Fibroblast of mammary gland (primary cell): ENCODE measurements around the gene CCNL2.
"Not testable (repeated sequence)": the region's sequence is repeated elsewhere in the genome, so short reads cannot be mapped to it uniquely, and the experiment has no call there.

Source experiments
- DNase-seq: peaks from one replicate; pipeline ENCODE4 v3.0.0-alpha.2; 2010; ENCODE audit warnings: low read depth
- H3K4me3 ChIP-seq: 2 replicates; pipeline ENCODE4 v1.5.1; 2011; ENCODE audit warnings: low read depth, mild to moderate bottlenecking, low read length, moderate library complexity; ENCODE audit not compliant: control insufficient read depth
- TF ChIP-seq, protein P1 (sequence below): conservative IDR thresholded peaks from 2 replicates; pipeline ENCODE4 v1.5.1; 2011; ENCODE audit warnings: low read depth, low read length, inconsistent platforms; ENCODE audit not compliant: control insufficient read depth, insufficient read depth

CCNL2 gene

DNA sequence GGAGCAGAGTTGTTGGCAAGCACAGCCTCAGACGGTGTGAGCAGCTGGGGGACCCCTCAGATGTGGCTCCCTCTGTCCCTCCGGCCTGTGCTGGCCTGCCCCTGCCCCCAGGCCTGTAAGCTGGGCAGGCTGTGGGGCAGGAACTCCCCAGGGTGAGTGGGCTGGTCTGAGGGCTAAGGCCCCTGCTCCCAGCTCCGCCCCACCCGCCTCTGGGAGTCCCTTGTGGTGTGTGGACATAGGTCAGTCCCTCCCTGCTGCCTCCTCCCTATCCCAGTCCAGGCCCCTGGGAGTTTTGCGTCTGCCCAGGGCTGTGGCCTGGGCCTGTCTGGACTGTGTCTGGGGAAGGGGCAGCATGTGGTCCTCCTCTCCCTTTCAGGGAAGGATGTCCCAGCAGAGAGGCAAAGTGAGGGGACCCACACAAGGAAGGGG is 32.7 kb upstream of the CCNL2 start:
- no peak overlapping the region for H3K4me3 ChIP-seq
- TF ChIP-seq, protein P1, sequence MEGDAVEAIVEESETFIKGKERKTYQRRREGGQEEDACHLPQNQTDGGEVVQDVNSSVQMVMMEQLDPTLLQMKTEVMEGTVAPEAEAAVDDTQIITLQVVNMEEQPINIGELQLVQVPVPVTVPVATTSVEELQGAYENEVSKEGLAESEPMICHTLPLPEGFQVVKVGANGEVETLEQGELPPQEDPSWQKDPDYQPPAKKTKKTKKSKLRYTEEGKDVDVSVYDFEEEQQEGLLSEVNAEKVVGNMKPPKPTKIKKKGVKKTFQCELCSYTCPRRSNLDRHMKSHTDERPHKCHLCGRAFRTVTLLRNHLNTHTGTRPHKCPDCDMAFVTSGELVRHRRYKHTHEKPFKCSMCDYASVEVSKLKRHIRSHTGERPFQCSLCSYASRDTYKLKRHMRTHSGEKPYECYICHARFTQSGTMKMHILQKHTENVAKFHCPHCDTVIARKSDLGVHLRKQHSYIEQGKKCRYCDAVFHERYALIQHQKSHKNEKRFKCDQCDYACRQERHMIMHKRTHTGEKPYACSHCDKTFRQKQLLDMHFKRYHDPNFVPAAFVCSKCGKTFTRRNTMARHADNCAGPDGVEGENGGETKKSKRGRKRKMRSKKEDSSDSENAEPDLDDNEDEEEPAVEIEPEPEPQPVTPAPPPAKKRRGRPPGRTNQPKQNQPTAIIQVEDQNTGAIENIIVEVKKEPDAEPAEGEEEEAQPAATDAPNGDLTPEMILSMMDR, result no peak
- DNase-seq, result no peak

DNA sequence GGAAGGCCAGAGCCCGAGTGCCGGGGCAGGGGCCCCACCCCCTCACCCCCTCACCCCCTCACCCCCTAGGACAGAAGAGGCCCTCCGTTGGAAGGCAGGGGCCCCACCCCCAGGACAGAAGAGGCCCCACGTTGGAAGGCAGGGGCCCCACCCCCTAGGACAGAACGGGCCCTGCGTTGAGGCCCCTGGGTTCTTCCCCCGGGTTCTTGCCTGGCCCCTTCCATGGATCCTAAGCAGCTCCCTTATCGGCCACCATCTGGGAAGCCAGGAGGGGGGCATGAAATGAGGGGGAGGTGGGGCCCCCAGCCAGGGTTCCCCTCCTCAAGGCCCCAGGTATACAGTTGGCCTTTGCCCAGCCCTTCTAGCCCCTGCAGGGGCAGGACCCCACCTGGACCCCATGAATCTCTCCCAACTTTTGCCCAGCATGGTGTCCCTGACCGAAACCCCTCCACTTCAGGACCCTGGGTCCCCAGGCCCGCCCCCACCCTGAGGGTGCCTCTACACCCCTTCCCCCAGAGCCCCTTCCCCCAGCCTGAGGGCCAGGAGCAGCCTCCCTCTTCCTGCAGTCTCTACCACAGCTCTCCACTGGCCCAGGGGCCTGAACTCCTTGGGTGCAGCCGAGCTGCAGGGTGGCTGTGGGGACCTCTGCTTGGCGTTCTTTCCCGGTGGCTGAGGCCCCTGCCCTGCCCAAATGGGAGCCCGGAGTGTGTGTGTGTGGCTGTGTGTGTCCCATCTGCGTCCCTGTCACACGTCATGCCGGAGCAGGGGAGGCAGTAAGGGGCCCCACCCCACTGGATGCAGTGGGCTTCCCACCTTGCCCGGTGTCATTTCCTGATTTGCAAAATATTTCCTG is 32.1 kb upstream of the CCNL2 start:
- TF ChIP-seq, protein P1, result no peak
- H3K4me3 ChIP-seq, result no peak overlapping the region
- no peak for DNase-seq

DNA sequence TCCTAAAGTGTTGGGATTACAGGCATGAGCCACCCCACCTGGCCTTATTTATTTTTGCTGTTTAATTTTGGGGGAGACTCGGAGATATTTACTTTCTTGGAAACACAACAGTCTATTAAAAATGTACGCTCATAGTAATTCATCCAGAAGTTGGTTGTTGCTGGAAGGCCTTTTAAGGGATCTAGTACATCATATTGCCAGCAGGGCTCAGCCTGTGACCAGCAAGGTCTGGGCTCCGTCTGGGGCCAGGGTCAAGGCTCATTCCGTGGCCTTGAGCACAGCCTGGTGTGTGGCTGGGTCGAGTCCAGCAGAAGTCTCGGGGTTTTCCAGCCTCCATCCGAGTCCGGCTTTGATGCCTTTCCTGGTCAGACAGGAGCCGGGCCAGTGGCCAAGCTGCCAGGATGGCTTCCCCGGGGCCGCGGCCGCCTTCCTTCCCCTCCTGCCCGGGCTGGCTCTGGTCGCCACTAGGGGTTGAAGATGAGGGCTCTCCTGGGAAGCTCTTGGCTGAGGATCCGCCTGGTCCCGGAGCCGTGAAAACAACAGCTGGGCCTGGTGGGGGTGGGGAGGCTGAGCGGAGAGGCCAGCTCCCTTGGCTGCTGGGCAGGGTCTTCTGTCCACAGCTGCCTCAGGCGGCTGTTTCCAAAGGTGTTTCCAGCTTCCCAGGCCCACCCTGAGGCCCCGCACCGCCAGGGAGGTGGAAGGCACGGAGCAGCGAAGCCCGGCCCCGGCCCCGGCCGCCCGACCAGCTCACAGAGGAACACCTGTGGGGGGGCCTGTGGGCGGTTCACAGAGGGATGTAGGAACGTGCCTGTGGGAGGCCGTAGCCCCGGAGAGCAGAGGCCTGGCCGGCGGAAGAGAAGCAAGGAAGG is 31.2 kb upstream of the CCNL2 start:
- DNase-seq, result peak; percentile 51
- TF ChIP-seq, protein P1, result peak; percentile 18
- H3K4me3 ChIP-seq, result no peak overlapping the region

DNA sequence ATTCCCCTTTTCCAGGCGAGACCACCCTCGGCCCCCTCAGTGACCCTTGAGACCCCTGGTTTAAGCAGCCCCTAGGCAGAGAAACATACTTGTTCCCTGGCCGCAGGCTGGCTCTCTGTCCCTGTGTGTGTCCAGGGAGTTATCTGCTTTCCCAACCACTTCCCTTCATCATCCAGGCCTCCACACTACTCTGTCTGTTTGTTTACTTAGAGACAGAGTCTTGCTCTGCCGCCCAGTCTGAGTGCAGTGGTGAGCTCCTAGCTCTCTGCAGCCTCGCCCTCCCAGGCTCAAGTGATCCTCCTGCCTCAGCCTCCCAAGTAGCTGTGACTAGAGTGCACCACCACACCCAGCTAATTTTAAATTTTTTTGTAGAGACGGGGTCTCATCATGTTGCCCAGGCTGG is 30.5 kb upstream of the CCNL2 start:
- TF ChIP-seq, protein P1, result no peak
- no peak overlapping the region for H3K4me3 ChIP-seq
- no peak for DNase-seq

DNA sequence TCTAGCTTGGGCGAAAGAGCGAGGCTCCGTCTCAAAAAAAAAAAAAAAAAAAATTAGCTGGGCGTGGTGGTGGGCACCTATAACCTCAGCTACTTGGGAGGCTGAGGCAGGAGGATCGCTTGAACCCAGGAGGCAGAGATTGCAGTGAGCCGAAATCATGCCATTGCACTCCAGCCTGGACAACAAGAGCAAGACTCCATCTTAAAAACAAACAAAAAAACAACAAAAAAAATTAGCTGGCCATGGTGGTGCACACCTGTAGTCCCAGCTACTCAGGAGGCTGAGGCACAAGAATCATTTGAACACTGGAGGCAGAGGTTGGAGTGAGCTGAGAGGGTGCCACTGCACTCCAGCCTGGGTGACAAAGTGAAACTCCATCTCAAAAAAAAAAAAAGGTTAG is 29.8 kb upstream of the CCNL2 start:
- not testable (repeated sequence) for H3K4me3 ChIP-seq, DNase-seq

DNA sequence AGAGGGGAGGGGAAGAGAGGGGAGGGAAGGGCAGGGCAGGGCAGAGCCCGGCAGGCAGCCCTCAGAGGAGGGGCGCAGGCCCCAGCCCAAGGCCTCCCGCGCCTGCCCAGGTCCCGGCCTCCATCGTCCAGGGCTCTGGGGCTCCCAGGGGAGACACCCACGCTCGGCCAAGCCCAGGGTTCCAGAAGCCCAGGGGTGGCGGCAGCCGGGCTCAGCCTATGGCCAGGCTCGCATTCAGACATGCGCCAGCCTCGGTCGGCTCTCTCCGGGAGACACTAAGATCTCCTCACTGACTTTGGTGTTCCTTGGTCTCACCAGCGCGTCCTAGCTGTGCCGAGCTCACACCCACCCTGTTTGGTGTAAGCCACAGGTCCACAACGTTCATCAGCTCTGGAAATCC is 29.0 kb upstream of the CCNL2 start:
- no peak overlapping the region for H3K4me3 ChIP-seq
- TF ChIP-seq, protein P1, result no peak
- DNase-seq, result no peak

DNA sequence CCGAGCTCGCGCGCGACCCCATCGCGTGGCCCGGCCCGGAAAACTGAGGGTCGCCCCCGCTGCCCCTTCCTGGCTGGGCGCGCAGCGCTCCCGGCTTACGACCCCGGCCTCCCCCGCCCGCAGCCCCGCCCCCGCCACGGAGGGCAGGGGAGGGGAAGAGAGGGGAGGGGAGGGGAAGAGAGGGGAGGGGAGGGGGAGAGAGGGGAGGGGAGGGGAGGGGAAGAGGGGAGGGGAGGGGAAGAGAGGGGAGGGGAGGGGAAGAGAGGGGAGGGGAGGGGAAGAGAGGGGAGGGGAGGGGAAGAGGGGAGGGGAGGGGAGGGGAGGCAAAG is 28.6 kb upstream of the CCNL2 start:
- no peak for DNase-seq
- TF ChIP-seq, protein P1, result no peak
- H3K4me3 ChIP-seq, result no peak overlapping the region
